SKM-1 (cell line): ENCODE results near the gene DENND10.
"Not testable (repeated sequence)": the region's sequence is repeated elsewhere in the genome, so short reads cannot be mapped to it uniquely, and the experiment has no call there.

ENCODE experiments used
- DNase-seq: peaks from one replicate; lab custom pipeline; 2025; ENCODE audit not compliant: unreplicated experiment; lab: John Stamatoyannopoulos, UW

The DENND10 gene

DNA sequence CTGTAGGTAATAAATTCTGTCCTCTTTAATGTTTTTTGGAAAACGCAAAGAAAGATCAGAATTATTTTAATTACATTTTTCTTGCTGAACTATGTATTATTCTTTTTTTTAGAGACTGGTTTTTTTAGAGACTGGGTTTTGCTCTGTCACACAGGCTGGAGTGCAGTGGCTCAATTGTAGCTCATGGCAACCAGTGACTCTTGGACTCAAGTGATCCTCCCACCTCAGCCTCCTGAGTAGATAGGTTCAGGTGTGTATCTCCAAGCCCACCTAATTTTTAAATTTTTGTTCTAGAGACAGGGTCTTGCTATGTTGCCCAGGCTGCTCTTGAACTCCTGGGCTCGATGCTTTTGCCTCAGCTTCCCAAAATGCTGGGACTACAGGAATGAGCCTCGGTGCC lies 5.3 kb upstream of the DENND10 start:
- DNase-seq: no peak

DNA sequence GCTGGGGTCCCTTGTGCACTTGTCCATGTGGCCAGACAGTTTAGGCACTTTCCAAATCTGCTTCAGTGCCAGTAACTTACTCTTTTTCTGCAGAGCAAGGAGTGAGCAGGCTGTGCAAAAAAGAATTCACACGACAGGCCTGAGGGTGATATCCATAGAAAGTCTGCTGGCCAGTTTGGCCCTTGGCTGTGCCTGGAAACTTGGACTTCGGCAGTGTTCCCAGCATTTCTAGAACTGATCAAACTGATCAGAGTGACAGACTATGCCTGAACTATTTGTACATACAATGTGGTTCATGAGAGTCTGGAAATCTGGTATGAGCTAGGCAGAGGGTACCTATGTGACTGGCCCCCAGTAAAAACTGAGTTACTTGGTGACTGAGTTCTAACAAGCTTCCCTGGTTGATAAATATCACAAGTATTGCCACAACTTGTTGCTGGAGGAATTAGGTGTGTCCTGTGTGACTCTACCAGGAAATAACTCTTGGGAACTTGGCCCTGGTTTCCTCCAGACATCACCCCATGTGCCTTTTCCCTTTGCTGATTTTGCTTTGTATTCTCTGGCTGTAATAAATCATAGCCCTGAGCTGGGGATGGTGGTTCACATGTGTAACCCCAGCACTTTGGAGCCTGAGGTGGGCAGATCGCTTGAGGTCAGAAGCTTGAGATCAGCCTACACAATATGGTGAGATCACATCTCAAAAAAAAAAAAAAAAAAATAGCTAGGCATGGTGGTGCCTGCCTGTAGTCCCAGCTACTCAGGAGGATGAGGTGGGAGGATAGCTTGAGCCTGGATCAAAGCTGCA lies 3.3 kb upstream of the DENND10 start:
- no peak for DNase-seq

DNA sequence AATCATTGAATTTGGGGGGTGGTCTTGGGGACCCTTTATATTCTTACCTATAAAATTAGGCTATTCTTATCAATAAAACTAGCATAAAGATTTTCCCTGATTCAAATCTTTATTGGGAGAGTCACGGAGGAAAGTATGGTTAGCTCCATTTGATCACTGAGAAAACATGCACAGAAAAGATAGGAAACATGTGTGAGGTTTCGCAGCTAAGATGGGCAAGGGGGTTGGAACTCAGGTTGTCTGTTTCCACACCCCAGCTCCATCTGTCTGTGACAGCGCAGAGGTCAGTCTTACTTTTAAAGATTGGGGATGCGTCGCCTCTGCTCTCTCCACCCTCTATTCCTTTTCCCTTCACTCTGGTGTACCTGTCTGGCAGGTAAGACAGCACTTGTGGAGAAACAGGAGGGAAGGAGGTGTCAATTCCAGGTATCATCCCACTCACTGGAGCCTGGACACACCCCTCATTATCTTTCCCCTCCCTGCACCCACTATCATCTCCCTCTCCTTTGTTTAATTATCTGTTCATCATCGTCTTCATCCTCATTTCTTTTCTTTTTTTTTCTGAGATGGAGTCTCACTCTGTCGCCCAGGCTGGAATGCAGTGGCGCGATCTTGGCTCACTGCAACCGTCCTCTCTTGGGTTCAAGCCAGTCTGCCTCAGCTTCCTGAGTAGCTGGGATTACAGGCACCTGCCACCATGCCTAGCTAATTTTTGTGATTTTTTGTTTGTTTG lies 2.4 kb upstream of the DENND10 start:
- DNase-seq: no peak

DNA sequence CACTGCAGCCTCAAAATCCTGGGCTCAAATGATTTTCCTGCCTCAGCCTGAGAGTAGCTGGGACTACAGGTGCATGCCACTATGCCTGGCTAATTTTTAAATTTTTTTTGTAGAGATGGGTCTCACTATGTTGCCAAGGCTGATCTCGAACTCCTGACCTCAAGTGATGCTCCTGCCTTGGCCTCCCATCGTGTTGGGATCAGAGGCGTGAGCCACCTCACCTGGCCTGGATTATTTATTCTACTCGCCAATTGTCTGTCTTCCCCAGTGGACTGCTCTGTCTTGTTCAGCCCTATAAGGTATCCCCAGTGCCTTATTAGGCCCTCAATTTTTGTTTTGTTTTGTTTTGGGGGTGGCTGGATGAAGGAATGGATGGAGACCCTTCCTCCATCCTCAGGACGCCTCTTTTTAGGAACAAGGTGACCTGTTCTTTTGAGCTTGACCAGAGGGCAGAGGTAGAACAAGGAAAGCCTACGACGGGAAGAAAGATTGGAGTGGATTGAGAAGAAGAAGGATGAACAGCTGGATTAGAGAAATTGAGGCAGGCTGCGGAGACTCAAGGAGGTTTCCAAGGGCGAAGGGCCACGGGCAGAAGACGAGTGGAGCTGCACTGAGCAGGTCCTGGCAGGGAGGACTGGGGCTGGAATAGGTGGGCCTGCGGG lies 541 bp upstream of the DENND10 start:
- DNase-seq: no peak

DNA sequence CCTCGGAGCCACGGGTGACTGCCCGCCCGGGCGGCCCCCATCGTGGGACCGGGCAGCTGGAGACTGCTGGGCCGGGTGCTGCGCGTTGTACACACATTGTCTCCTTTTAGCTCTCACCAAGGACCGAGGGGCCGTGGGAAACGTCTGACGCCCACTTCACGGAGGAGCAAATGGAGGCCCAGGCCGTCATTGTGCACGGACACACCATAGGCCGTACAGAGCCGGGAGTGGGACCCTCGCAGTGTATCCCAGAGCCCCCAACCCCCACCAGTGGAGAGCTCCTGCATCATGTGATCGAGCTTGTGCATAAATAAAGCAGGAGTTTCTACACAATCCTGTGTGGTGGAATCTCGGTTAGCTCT lies 722 bp downstream of the DENND10 start:
- DNase-seq: no peak

DNA sequence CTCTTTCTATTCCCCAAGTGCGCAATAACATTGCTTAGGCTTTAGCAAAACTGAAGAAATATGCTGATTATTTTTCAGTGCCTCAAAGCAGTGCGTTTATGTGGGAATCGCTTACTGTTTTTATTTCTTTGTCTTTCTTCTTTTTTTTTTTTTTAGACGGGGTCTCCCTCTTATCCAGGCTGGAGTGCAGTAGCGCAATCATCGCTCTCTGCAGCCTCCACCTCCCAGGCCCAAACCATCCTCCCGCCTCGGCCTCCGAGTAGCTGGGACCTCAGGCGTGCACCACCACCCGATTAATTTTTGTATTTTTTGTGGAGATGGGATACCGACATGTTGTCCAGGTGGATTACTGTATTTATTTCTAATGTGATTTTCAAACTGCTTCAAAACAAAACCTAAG lies 1.2 kb downstream of the DENND10 start:
- no peak for DNase-seq

DNA sequence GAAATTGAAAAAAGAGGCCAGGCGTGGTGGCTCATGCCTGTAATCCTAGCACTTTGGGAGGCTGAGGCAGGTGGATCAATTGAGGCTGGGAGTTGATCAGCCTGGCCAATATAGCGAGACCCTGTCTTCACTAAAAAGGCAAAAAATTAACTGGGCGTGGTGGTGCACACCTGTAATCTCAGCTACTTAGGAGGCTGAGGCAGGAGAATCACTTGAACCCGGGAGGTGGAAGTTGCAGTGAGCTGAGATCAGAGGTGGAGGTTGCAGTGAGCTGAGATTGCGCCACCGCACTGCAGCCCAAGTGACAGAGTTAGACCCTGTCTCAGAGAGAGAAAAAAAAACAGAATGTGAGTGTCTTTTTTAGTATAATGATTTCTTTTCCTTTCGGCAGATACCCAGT lies 2.0 kb downstream of the DENND10 start:
- not testable (repeated sequence) for DNase-seq

DNA sequence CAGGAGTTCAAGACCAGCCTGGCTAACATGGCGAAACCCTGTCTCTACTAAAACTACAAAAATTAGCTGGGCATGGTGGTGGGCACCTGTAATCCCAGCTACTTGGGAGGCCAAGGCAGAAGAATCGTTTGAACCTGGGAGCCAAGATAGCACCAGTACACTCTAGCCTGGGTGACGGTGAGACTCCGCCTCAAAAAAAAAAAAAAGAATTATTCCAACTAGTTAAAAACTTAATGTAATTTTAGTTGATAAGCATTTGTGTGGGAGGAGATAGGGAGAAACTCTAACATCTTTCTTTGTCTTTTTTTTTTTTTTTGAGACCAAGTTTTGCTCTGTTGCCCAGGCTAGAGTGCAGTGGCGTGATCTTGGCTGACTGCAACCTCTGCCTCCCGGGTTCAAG lies 3.2 kb downstream of the DENND10 start:
- DNase-seq: not testable (repeated sequence)

DNA sequence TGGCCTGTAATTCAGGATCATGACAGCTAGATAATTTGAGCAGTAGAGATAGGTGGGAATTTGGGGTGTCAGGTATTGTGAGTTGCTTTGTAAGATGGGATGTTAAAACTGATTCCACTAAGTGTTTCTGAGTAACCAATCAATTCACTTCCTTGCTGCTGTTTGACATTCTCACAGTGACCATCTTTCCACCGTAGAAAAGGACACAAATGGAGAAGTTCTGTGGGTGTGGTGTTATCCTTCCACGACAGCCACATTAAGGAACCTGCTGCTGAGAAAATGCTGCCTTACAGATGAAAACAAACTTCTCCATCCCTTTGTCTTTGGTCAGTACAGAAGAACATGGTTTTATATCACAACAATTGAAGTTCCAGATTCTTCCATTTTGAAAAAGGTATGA lies 3.9 kb downstream of the DENND10 start:
- not testable (repeated sequence) for DNase-seq

DNA sequence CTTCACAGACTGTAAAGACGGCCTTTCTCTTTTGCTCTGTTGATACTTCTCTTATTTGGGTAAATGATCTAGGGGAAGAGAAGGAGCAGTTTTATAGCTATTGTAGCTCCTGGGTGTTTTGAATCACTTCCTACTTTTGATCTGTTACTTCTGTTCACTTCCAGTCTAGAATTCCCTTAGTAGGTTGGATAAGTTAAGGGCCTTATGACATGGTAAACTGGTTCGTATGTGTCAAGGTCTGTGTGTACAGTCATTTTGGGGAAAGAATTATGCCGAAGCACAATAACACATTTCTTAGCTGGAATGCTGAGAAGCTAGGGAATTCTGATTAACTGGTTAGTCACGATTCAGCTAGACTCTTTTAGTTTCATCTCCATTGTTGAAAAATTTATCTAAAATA lies 8.1 kb downstream of the DENND10 start:
- DNase-seq: no peak

DNA sequence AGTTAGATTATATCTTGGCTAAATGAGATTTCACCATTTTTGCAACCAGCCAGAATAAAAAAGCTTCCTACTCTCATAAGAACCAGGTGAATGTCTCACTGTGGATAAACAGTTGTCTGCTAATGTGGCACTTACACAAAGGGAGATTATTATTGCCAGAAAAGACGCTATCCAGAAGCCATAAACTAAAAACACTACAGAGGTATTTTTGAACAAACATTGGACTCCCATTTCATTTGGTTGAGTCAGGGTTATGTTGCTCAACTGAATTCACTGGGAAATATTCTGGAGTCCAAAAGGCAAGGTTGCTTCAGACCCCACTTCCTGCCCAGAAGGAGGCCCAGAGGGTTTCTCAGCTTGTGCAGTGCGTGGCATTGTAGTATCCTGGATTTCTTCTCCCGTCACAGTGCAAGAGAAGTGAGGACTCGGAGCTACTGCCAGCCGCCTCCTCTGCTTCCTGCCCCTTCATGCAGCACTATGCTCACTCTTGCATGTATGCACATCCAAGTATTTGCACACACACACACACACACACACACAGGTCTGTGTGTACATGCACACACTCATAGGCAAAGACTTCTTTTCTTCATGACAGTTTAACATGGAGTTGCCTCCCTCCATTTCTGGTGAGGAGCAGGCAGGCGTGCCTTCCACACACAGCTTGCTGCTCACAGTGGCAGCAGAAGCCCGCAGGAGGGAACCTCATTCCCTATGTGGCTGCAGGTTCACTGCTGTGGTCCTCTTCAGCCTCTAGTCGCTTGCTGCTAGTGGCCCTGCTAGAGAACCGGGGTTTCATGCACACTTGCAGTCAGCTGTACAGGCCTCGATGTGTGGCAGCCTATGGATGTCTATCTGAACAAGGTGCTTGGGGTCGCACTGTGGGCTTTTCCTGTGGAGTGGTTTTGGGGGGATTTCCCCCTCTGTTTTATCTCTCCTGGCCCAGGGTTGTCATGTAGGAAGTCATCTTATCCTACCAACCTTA lies 10.1 kb downstream of the DENND10 start:
- DNase-seq: peak; percentile 74

DNA sequence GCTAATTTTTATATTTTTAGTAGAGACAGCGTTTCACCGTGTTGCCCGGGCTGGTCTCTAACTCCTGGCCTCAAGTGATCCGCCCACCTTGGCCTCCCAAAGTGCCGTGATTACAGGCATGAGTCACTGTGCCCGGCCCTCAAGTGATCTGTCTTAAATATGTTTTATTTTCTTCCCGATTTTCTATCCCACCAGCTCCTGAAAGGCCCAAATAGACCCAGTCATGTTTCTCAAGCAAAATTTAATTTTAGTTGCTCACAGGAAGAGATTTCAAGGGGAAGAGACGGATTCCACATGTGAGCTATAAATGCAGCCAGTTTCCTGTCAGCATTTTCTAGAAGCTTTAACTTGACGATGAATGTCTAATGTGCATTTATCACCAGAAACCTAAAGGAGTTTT lies 12.0 kb downstream of the DENND10 start:
- no peak for DNase-seq

DNA sequence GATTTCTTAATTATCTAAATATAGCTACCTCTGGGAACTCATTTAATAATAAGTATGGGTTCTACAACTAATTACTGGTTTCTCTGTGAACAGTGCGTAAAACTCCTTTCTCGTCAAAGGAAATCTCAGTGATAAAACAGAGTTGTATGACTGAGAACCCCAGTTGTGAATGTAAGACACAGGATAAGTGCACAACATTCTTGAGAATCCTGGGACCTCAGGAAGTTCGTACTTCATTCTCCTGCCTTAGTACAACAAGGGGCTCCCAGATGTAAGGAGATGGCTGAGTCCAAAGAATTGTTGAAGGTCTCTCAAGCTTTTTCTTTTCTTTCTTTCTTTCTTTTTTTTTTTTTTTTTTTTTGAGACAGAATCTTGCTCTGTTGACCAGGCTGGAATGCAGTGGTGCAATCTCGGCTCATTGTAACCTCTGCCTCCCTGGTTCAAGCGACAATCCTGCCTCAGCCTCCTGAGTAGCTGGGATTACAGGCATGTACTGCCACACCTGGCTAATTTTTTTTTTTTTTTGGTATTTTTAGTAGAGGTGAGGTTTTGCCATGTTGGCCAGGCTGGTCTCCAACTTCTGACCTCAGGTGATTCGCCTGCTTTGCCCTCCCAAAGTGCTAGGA lies 12.5 kb downstream of the DENND10 start:
- DNase-seq: no peak

DNA sequence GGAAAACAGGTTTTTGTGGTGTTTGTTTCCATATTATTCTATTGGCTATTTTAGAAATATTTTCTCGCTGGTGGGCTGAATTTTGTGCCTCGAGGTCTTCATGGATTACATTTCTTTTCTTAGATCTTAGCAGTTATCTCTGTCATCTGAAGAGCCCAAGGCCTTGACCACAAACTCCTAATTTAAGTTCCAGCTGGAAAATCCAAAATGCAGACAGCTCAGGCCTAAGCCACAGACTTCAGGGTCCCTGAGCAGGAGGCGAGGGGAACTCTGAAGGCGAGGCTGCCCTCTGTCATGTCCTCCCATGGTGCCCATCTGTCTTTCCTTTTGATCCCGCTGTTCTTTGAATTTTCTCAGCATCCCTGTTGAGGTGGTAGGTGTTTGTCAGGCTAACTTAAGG lies 14.3 kb downstream of the DENND10 start:
- no peak for DNase-seq

DNA sequence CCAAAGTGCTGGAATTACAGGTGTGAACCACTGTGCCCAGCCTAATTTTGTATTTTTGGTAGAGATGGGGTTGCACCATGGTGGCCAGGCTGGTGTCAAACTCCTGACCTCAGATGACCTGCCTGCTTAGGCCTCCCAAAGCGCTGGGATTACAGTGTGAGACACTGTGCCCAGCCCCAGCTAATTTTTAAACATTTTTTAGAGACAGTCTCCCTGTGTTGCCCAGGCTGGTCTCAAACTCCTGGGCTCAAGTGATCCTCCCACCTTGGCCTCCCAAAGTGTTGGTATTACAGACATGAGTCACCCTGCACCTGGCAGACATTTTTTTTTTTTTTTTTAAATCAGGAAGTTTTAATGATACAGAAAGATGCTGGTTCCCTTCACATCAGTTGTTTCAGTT lies 15.5 kb downstream of the DENND10 start:
- DNase-seq: no peak

DNA sequence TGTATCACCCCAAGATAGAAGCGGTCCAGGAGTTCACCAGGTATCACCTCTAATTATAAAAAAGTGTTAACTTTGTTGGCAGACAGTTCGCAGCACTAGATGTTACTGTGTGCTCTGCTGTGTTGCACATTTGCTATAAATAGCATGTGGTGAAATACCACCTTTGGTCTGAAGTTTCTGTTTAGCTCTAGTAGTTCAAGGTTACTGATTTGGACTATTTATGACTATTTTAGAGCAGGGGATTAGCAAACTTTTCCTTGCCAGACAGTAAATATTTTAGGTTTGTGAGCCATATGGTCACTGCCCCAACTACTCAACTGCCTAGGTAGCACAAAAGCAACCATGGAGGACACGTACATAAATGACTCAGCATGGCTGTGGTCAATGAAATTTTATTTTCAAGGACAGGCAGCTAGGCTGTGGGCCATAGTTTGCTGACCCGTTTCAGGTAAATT lies 16.5 kb downstream of the DENND10 start:
- peak; percentile 20 for DNase-seq

DNA sequence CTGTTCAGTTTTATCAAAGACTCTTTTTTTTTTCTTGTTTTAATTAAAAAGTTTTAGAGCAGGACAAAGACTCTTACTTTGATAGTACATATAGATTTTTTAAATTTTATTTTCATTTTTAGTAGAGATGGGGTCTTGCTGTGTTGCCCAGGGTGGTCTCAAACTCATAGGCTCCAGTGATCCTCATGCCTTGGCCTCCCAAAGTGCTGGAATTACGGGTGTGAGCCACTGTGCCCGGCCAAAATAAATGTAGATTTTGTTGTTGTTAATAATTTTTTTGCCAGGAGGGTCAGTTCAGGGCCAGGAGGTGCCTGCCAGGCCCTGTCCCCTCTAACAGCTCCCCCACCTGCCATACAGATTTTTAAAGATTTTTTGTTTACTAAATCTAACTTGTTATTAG lies 17.0 kb downstream of the DENND10 start:
- no peak for DNase-seq

DNA sequence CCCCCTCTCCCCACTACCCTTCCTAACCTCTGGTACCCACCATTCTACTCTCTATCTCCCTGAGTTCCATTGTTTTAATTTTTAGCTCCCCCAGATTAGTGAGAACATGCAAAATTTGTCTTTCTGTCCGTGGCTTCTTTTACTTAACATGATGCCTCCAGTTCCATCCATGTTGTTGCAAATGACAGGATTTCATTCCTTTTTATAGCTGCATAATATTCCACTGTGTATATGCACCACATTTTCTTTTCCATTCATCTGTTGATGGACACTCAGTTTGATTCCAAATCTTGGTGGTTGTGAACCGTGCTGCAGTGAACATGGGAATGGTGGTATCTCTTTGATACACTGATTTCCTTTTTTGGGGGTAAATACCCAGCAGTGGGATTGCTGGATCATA lies 22.0 kb downstream of the DENND10 start:
- no peak for DNase-seq

DNA sequence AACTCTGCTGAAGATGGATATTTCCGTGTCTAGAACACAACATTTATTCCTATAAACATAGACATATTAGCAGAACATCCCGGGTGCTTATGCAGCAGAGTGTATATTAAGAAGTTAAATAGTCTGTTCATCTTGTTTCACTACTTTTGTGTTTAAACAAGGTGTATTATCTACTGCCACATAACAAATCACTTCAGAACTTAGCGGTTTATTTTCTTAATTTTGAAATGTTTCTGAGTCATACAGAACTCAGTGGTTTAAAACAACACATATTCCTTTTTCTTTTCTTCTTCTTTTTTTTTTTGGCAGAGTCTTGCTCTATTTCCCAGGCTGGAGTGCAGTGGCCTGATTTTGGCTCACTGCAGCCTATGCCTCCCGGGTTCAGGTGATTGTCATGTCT lies 25.8 kb downstream of the DENND10 start:
- DNase-seq: no peak

DNA sequence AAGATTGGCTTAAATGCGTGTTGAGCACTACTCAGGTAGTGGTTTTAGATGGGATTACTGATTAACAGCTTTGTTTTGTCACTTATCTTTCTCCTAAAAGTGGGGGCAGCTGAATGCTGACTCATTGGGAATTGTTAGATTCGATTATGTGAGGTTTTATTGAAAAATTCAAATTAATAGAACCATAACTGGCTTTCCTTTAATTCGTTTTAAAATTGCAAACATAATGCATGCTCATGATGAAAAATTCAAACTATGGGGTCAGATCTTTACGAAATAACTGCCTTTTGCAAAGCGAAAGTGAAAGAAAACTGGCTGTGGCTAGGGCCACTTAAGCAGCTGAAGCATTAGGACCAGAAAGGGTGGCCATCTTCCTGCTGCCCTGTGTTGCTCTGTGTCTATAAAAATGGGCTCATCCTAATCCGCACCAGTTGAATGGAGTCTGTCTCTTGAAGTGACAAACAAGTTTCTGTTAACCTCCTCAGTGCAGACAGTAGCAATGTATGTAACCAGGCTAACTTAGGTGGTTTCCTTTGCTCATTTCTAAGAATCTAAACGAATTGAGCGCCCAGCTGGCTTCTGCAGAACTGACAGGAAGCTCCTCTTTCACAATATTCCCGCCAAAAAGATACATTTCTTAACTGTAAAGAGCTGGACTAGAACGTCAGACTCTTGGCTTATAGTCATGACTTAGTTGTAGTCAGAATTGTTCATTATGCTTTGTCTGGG lies 27.8 kb downstream of the DENND10 start:
- peak; percentile 87 for DNase-seq
